Measurements from ENCODE around the gene RNF144A. TPM values are rescaled to one million over a fixed set of nuclear protein-coding genes. Genes with fewer than 3 reads are reported as not detected.

RNF144A gene
- total RNA-seq, 1 experiment from 2014 or later, result 10.6 TPM

- no CpG with 5 or more reads among the region's 6 CpGs for WGBS (ENCODE audit: extremely low coverage, insufficient read length, low lambda C conversion rate)
- Histone ChIP-seq H3K18ac (ENCODE audit: insufficient read length, low read depth, low read length) (no peak overlapping the region), H2BK15ac (ENCODE audit: low read depth, low read length) (no peak overlapping the region), H2BK120ac (ENCODE audit: low read depth, low read length, poor library complexity, severe bottlenecking) (no peak overlapping the region), H3K27ac (ENCODE audit: insufficient read length, low read depth, low read length) (no peak overlapping the region), H3K79me2 (ENCODE audit: insufficient read depth, low read length) (0 out of 2 replicates have a peak, but pooled peaks cover under 1% of the 10 kb centered on the region), H3K4me2 (ENCODE audit: insufficient read depth, insufficient read length, low read length) (no peak overlapping the region), H3K79me1 (ENCODE audit: insufficient read depth, low read depth, low read length, poor library complexity, severe bottlenecking) (no peaks in the 10 kb centered on the region), H3K27me3 (ENCODE audit: insufficient read depth, low read length) (no peaks in the 10 kb centered on the region), H2AK5ac (ENCODE audit: insufficient read length, low read length) (no peak overlapping the region), H3K23ac (ENCODE audit: insufficient read length, low read depth, low read length) (no peak overlapping the region), H3K23me2 (ENCODE audit: insufficient read length, low read depth, low read length, poor library complexity, severe bottlenecking) (no peaks in the 10 kb centered on the region), H4K91ac (ENCODE audit: insufficient read length, low read depth, low read length) (no peak overlapping the region), H4K20me1 (ENCODE audit: control insufficient read depth, insufficient read depth, insufficient read length) (no peaks in the 10 kb centered on the region), H3K14ac (ENCODE audit: insufficient read depth, low read length) (no peak overlapping the region), H3K9ac (ENCODE audit: extremely low read depth, insufficient read length, low read length) (no peak overlapping the region), H2AFZ (ENCODE audit: low read length) (no peak overlapping the region), H3K9me3 (ENCODE audit: control insufficient read depth, low read depth, low read length) (no peaks in the 10 kb centered on the region), H2BK12ac (ENCODE audit: insufficient read length, low read depth, low read length) (no peak overlapping the region), H2BK5ac (ENCODE audit: insufficient read length, low read length) (no peak overlapping the region), H4K5ac (ENCODE audit: insufficient read length, low read depth, low read length) (no peak overlapping the region), H3T11ph (ENCODE audit: low read length) (no peak overlapping the region), H4K8ac (replicated peaks; ENCODE audit: insufficient read length, low read depth, low read length) (no peak overlapping the region), H3K4ac (ENCODE audit: low read depth, low read length) (no peak overlapping the region), H3K56ac (ENCODE audit: insufficient read length, low read depth, low read length) (no peak overlapping the region), H3K4me1 (ENCODE audit: insufficient read depth, low read length) (no peaks in the 10 kb centered on the region), H2BK20ac (ENCODE audit: low read depth, low read length, poor library complexity, severe bottlenecking) (no peak overlapping the region)
- TF ChIP-seq CTCF (conservative IDR thresholded peaks at IDR 0.05), result no peak
- H3K4me1 Mint-ChIP-seq, result peaks cover 0 to 7% of the 10 kb centered on the region in 2 experiments; a peak in 2 of 4 replicates
- no peaks in the 10 kb centered on the region for H3K27me3 Mint-ChIP-seq (ENCODE audit: low read depth)
- H3K9me3 Mint-ChIP-seq, result no peaks in the 10 kb centered on the region; a peak in 1 of 5 replicates
- DNase-seq, result no peak
- H3K4me3 Mint-ChIP-seq, result no peak overlapping the region
- H3K27ac Mint-ChIP-seq, result peak overlapping the region in 1 of 3 experiments; percentile 11; a peak in 1 of 7 replicates
- peaks cover 0 to 6% (median 3%) of the 10 kb centered on the region in 3 experiments; a peak in 2 of 7 replicates for H3K36me3 Mint-ChIP-seq (ENCODE audit: insufficient read depth in 1 of 3, low read depth in 3 of 3)
Measured at GRCh38 chr2:6963727-6964126, 46.5 kb downstream of the RNF144A start.

Data from H9 (cell line).